Measurements from ENCODE around the gene SLC9A9. TPM values are rescaled to one million over a fixed set of nuclear protein-coding genes. Genes with fewer than 3 reads are reported as not detected.

SLC9A9 gene
- total and polyA plus RNA-seq, 10 of the 15 experiments (the other 5 are each of a cell fraction or from before 2014, with no cell fraction given) = 3.5 to 14.2 (median 9.3) TPM

GRCh38 chr3:143644370-143645089 is 203.7 kb downstream of the SLC9A9 start (continued):
- TF ChIP-seq NKRF (conservative IDR thresholded peaks at IDR 0.05) (no peak), ZBED1 (IDR thresholded peaks at IDR 0.05; ENCODE audit: borderline replicate concordance) (no peak), CTCF (IDR thresholded peaks at IDR 0.05 in 2 of 3, conservative IDR thresholded peaks at IDR 0.05 in 1 of 3; ENCODE audit: control insufficient read depth in 2 of 3, extremely low read depth in 1 of 3, insufficient read depth in 1 of 3, low read depth in 3 of 3, low read length in 3 of 3) (peak; percentile 43 to 69 (median 51); a peak in 4 of 6 replicates), CREB1 (IDR thresholded peaks at IDR 0.05; ENCODE audit: low read depth) (no peak), SMC3 (IDR thresholded peaks at IDR 0.05; ENCODE audit: borderline replicate concordance, low read length) (peak; percentile 84), YY1 (IDR thresholded peaks at IDR 0.05; ENCODE audit: low read depth, low read length) (0 out of 2 replicates have a peak, but pooled peaks have one; percentile 23)

- ATAC-seq (no peak), DNase-seq (ENCODE audit: low read depth, low spot score) (no peak), FAIRE-seq (no peak)
- H4K20me1 ChIP-seq (ENCODE audit: control insufficient read depth, insufficient read depth) = no peaks in the 10 kb centered on the region
- no peak overlapping the region for H3K27ac ChIP-seq (ENCODE audit: control insufficient read depth, insufficient read depth)
- ChIA-PET RAD21 (ENCODE audit: unreplicated experiment) (interaction anchor here (1.0 to 1.1 kb wide), 3 partner anchors 27 to 523 kb away, joined by 3 to 7 read pairs (median 3); no protein-coding TSS in a partner anchor), SMC1A (ENCODE audit: uncharacterized antibody, unreplicated experiment) (interaction anchor here (0.6 to 1.7 kb wide), 6 partner anchors 10 to 639 kb away, joined by 3 to 7 read pairs (median 3); no protein-coding TSS in a partner anchor), CTCF (interaction anchor here (0.6 to 4.6 kb wide), 15 partner anchors 10 to 598 kb away, joined by 3 to 27 read pairs (median 4); no protein-coding TSS in a partner anchor), POLR2A (no interaction called here)
- H3K9me3 ChIP-seq (replicated peaks; ENCODE audit: control insufficient read depth, insufficient read depth, low read length) = no peaks in the 10 kb centered on the region
- no peak overlapping the region for H2AFZ ChIP-seq (ENCODE audit: control insufficient read depth, low read depth, low read length)
- H3K4me3 ChIP-seq = no peak overlapping the region
- WGBS (ENCODE audit: insufficient coverage, insufficient replicate concordance, low lambda C conversion rate, missing lambda C conversion rate) = 100% methylated on average over 1 of the region's 1 CpG
- in situ Hi-C loops (cut with MboI) (loop anchor here (10.0 kb wide), 1 partner anchor 209 kb away; no protein-coding TSS in a partner anchor), intact Hi-C loops (cut with micrococcal nuclease; ENCODE audit: unreplicated experiment) (loop anchor here (1.0 to 10.0 kb wide), 4 partner anchors 211 to 589 kb away; no protein-coding TSS in a partner anchor)
- no peak overlapping the region for H3K9ac ChIP-seq (ENCODE audit: control insufficient read depth, insufficient read depth, low read length)
- no TSS peak for BruUV-seq (replicated peaks)
- no peak overlapping the region for H3K4me2 ChIP-seq (ENCODE audit: control insufficient read depth, insufficient read depth)
- H3K4me1 ChIP-seq (ENCODE audit: control insufficient read depth, insufficient read depth, low read length) = 0 out of 2 replicates have a peak, but pooled peaks cover 4% of the 10 kb centered on the region
- H3K27me3 ChIP-seq (replicated peaks in 1 of 2; ENCODE audit: control insufficient read depth in 2 of 2, insufficient read depth in 2 of 2, low read length in 1 of 2) = no peaks in the 10 kb centered on the region
- H3K36me3 ChIP-seq (ENCODE audit: control insufficient read depth in 2 of 2, insufficient read depth in 2 of 2, low read length in 1 of 2) = no peaks in the 10 kb centered on the region
- no peaks in the 10 kb centered on the region for H3K79me2 ChIP-seq (ENCODE audit: control insufficient read depth, insufficient read depth, low read length)
- TF ChIP-seq IRF4 (IDR thresholded peaks at IDR 0.05; ENCODE audit: low read depth, low read length) (no peak), NR2C2 (IDR thresholded peaks at IDR 0.05; ENCODE audit: borderline replicate concordance, control insufficient read depth, insufficient read length, low read depth) (no peak)
Observed at GRCh38 chr3:143643905-143644304, 204.4 kb downstream of the SLC9A9 start.
